Hippocampal formation (tissue), 2 donors: ENCODE results near the gene SMKR1.
"Not testable (repeated sequence)": the region's sequence is repeated elsewhere in the genome, so short reads cannot be mapped to it uniquely, and the experiment has no call there.

Experiments
- DNase-seq, 2 donors: peaks; one replicate each; lab custom pipeline; 2025; lab: John Stamatoyannopoulos, UW

SMKR1 gene

GRCh38 chr7:129525225-129525862 is 23.0 kb downstream of the SMKR1 start:
- DNase-seq: no peak

- no peak for DNase-seq
Measured at GRCh38 chr7:129529643-129530042, 27.3 kb downstream of the SMKR1 start.

GRCh38 chr7:129530795-129531391 is 28.6 kb downstream of the SMKR1 start:
- no peak for DNase-seq

GRCh38 chr7:129531721-129532120 is 29.4 kb downstream of the SMKR1 start:
- no peak for DNase-seq

- DNase-seq: no peak
Measured at GRCh38 chr7:129532375-129532774, 30.0 kb downstream of the SMKR1 start.

- not testable (repeated sequence) for DNase-seq
Measured at GRCh38 chr7:129534558-129535274, 32.4 kb downstream of the SMKR1 start.

GRCh38 chr7:129535896-129536295 is 33.6 kb downstream of the SMKR1 start:
- no peak for DNase-seq

- no peak for DNase-seq
Measured at GRCh38 chr7:129536323-129536722, 34.0 kb downstream of the SMKR1 start.

- DNase-seq: no peak
Measured at GRCh38 chr7:129538790-129539189, 36.5 kb downstream of the SMKR1 start.

- no peak for DNase-seq
Measured at GRCh38 chr7:129540340-129540739, 38.0 kb downstream of the SMKR1 start.

- no peak for DNase-seq
Measured at GRCh38 chr7:129544700-129545099, 42.4 kb downstream of the SMKR1 start.

GRCh38 chr7:129550693-129551360 is 48.5 kb downstream of the SMKR1 start:
- DNase-seq: no peak

- no peak for DNase-seq
Measured at GRCh38 chr7:129553899-129554461, 51.6 kb downstream of the SMKR1 start.

GRCh38 chr7:129556607-129557133 is 54.3 kb downstream of the SMKR1 start:
- DNase-seq: no peak

- DNase-seq: no peak
Measured at GRCh38 chr7:129557686-129558481, 55.6 kb downstream of the SMKR1 start.

GRCh38 chr7:129559564-129559963 is 57.2 kb downstream of the SMKR1 start:
- no peak for DNase-seq

GRCh38 chr7:129560831-129561230 is 58.5 kb downstream of the SMKR1 start:
- no peak for DNase-seq

- no peak for DNase-seq
Measured at GRCh38 chr7:129561677-129562359, 59.5 kb downstream of the SMKR1 start.
